ENCODE results near the gene ISL2.

Gene ISL2

GRCh38 chr15:76328106-76328696, 8.4 kb upstream of the ISL2 start:
- FAIRE-seq: no peak

- FAIRE-seq: no peak
Observed at GRCh38 chr15:76328958-76329357, 7.6 kb upstream of the ISL2 start.

GRCh38 chr15:76330080-76330680, 6.4 kb upstream of the ISL2 start:
- FAIRE-seq: no peak

- no peak for FAIRE-seq
Observed at GRCh38 chr15:76332796-76333195, 3.8 kb upstream of the ISL2 start.

- no peak for FAIRE-seq
Observed at GRCh38 chr15:76333309-76333708, 3.3 kb upstream of the ISL2 start.

- FAIRE-seq: no peak
Observed at GRCh38 chr15:76333720-76334437, 2.7 kb upstream of the ISL2 start.

GRCh38 chr15:76334438-76335306, 1.9 kb upstream of the ISL2 start:
- no peak for FAIRE-seq

- FAIRE-seq: no peak
Observed at GRCh38 chr15:76335307-76336253, 993 bp upstream of the ISL2 start.

- no peak for FAIRE-seq
Observed at GRCh38 chr15:76337059-76337695, 604 bp downstream of the ISL2 start.

- FAIRE-seq: no peak
Observed at GRCh38 chr15:76337696-76338485, 1.3 kb downstream of the ISL2 start.

GRCh38 chr15:76338486-76339304, 2.1 kb downstream of the ISL2 start:
- FAIRE-seq: no peak

- no peak for FAIRE-seq
Observed at GRCh38 chr15:76339305-76340197, 3.0 kb downstream of the ISL2 start.

- no peak for FAIRE-seq
Observed at GRCh38 chr15:76340198-76340802, 3.7 kb downstream of the ISL2 start.

- no peak for FAIRE-seq
Observed at GRCh38 chr15:76340803-76341365, 4.3 kb downstream of the ISL2 start.

GRCh38 chr15:76341366-76342057, 4.9 kb downstream of the ISL2 start:
- no peak for FAIRE-seq

GRCh38 chr15:76342058-76342381, 5.4 kb downstream of the ISL2 start:
- FAIRE-seq: no peak
